Spleen (tissue), 11 donors: Measurements from ENCODE around the gene SLC16A1. TPM values are rescaled to one million over a fixed set of nuclear protein-coding genes. Genes with fewer than 3 reads are reported as not detected.
"Not testable (repeated sequence)": the region's sequence is repeated elsewhere in the genome, so short reads cannot be mapped to it uniquely, and the experiment has no call there.

Source experiments
- DNase-seq: peaks from one replicate; pipeline ENCODE4 v3.0.0-alpha.2; 2020
- H3K27ac ChIP-seq, 8 donors: fragments of 200-600 bp; sonication (generic) in 7 of 8; 1 replicate in 4 of 8; 2 replicates in 4 of 8; pipeline versions ENCODE4 v1.5.0 to v1.8.0; 2016 to 2021; ENCODE audit warnings: inconsistent platforms in 4 of 8, mild to moderate bottlenecking in 4 of 8, moderate library complexity in 1 of 8
- H3K27me3 ChIP-seq, 7 donors: fragments of 200-600 bp; sonication (generic) in 6 of 7; replicated peaks in 1 of 7; 1 replicate in 4 of 7; 2 replicates in 3 of 7; pipeline versions ENCODE4 v1.5.0 to v1.8.0; 2016 to 2021; ENCODE audit warnings: inconsistent platforms in 3 of 7, mild to moderate bottlenecking in 1 of 7
- H3K36me3 ChIP-seq, 6 donors: fragments of 200-600 bp; sonication (generic) in 5 of 6; 1 replicate in 4 of 6; 2 replicates in 2 of 6; pipeline versions ENCODE4 v1.5.0 to v1.8.0; 2016 to 2021; ENCODE audit warnings: inconsistent platforms in 2 of 6
- H3K4me1 ChIP-seq, 6 donors: fragments of 200-600 bp; sonication (generic) in 5 of 6; 1 replicate in 3 of 6; 2 replicates in 3 of 6; pipeline versions ENCODE4 v1.5.0 to v1.8.0; 2016 to 2021; ENCODE audit warnings: inconsistent platforms in 3 of 6
- H3K4me3 ChIP-seq, 8 donors: fragments of 200-600 bp; sonication (generic) in 7 of 8; 1 replicate in 4 of 8; 2 replicates in 4 of 8; pipeline versions ENCODE4 v1.5.0 to v1.8.0; 2016 to 2021; ENCODE audit warnings: inconsistent platforms in 4 of 8, mild to moderate bottlenecking in 4 of 8, moderate library complexity in 2 of 8
- H3K9me3 ChIP-seq, 8 donors: fragments of 200-600 bp; sonication (generic) in 7 of 8; 1 replicate in 4 of 8; 2 replicates in 4 of 8; pipeline versions ENCODE4 v1.5.0 to v1.8.0; 2016 to 2021; ENCODE audit warnings: inconsistent platforms in 4 of 8
- POLR2A ChIP-seq, 3 donors: fragments of 450-650 bp; IDR thresholded peaks; one replicate each; pipeline ENCODE4 v1.5.1; 2017; ENCODE audit warnings: antibody characterized with exemption in 3 of 3, mild to moderate bottlenecking in 1 of 3
- POLR2AphosphoS5 ChIP-seq, 3 donors: sonication (generic); formaldehyde crosslinking; IDR thresholded peaks; one replicate each; pipeline ENCODE4 v1.5.1; 2017; ENCODE audit warnings: antibody characterized with exemption in 3 of 3
- WGBS, 5 donors: extraction: QIAGEN DNeasy Blood & Tissue Kit in 3 of 5; methylation state at CpG; one replicate each; pipeline versions ENCODE4 v1.1.5 to v1.1.7; 2013 to 2018; 5-methylcytosine and 5-hydroxymethylcytosine counted together
- intact Hi-C: fragments of 100-400 bp; cut with DNase I; formaldehyde crosslinking; loops from one replicate; pipeline ENCODE4 v1.15.0; 2023; ENCODE audit warnings: low total_unique reads
- polyA plus RNA-seq, 3 donors: library from polyadenylated mRNA; stranded (reverse); fragments of 200-250 nt; gene quantifications; one replicate each; pipeline ENCODE4 v1.2.1, GENCODE V29; 2013
- total RNA-seq, 7 donors: library from RNA; depleted of rRNA in 3 of 7; stranded (reverse); fragments of >200 nt in 3 of 7; fragmentation: NEBNext Ultra II Directional in 4 of 7; extraction: Animal tissue kit (Norgen Biotek cat#: 25700) in 4 of 7; gene quantifications; one replicate each; pipeline versions ENCODE4 v1.1.0 to v1.2.1, GENCODE V29; 2016 to 2021
- TF ChIP-seq, protein P1 (sequence below), 11 experiments: fragments of 200-600 bp in 7 of 11; fragments of 450-650 bp in 4 of 11; sonication (generic) in 4 of 11; IDR thresholded peaks in 8 of 11; conservative IDR thresholded peaks in 3 of 11; 1 replicate in 7 of 11; 2 replicates in 4 of 11; pipeline versions ENCODE4 v1.4.0 to v1.8.0; 2016 to 2021; ENCODE audit warnings: antibody characterized with exemption in 11 of 11, inconsistent platforms in 4 of 11, mild to moderate bottlenecking in 1 of 11
- donor health status: healthy with polysubstance abuse.
- donor health status: DM: no; HTN: no; CAD: no; lungs with moderate emphysema.
- donor health status: DM: no; HTN: no; CAD: no.
- donor health status: Bipolar disorder and iron deficiency.
- donor health status: healthy.
- donor health status: DM: no; HTN: no; CAD: no.
- donor health status: DM: yes; HTN: yes; CAD: no.

The SLC16A1 gene
- total and polyA plus RNA-seq, 10 donors = 2.9 to 24.6 (median 18.2) TPM

DNA sequence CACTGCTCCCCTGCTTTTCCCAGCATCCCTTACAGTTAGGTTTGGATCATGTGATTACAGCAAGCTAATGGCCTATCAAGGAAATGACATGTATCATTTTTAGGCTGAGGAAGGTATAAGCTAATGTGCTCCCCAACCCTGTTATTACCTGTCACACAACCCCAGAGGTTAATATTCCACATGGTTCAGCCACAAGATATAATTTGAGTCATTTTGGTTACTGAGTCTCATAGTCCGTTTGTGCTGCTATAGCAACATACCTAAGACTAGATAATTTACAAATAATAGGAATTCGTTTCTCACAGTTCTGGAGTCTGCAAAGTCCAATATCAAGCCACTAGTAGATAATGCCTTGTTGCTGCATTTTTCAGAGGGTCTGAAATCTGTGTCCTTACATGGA is 29.1 kb upstream of the SLC16A1 start:
- Histone ChIP-seq H3K9me3 (no peaks in the 10 kb centered on the region), H3K27me3 (no peaks in the 10 kb centered on the region), H3K4me3 (no peak overlapping the region), H3K36me3 (peaks cover 0 to 6% (median 0%) of the 10 kb centered on the region in 6 donors), H3K4me1 (peaks cover 10 to 36% (median 16%) of the 10 kb centered on the region in 6 donors), H3K27ac (no peak overlapping the region)
- DNase-seq = no peak
- TF ChIP-seq POLR2A (IDR thresholded peaks at IDR 0.05) (no peak), POLR2AphosphoS5 (IDR thresholded peaks at IDR 0.05) (no peak)
- TF ChIP-seq, protein P1, sequence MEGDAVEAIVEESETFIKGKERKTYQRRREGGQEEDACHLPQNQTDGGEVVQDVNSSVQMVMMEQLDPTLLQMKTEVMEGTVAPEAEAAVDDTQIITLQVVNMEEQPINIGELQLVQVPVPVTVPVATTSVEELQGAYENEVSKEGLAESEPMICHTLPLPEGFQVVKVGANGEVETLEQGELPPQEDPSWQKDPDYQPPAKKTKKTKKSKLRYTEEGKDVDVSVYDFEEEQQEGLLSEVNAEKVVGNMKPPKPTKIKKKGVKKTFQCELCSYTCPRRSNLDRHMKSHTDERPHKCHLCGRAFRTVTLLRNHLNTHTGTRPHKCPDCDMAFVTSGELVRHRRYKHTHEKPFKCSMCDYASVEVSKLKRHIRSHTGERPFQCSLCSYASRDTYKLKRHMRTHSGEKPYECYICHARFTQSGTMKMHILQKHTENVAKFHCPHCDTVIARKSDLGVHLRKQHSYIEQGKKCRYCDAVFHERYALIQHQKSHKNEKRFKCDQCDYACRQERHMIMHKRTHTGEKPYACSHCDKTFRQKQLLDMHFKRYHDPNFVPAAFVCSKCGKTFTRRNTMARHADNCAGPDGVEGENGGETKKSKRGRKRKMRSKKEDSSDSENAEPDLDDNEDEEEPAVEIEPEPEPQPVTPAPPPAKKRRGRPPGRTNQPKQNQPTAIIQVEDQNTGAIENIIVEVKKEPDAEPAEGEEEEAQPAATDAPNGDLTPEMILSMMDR (IDR thresholded peaks at IDR 0.05 in 8 of 11, conservative IDR thresholded peaks at IDR 0.05 in 3 of 11) = no peak
- intact Hi-C loops = no loop called here
- 80 to 95% (median 87%) methylated on average over 2 of the region's 2 CpGs for WGBS, 5 donors

DNA sequence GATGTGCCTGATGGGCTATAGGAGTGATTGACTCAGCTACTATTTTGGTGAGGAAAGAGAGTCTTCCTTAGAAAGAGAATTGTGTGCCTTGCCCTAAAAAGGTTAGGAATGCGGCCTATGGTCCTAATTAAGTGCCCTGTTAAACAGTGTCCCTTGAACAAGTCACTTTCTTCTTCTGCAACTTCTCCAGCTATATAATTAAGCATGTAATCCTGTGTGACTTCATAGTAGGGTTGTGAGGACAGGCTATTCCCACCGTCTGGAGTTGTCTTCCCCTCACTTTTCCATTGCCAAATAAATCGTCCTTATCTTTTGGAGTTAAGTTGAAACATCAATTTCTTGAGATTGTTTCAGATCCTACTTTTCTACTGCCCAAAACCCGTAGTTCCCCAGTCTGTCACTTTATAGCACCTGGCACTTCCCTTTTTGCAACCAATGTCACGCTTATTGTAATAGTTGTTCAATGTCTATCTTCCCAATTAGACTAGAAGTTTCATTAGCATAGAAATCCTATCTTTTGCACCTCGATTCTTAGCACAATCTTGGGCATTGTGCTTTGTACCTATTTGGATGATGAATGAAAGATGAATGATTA is 27.6 kb upstream of the SLC16A1 start:
- Histone ChIP-seq H3K27ac (peak overlapping the region in 6 of 8 donors; percentile 16 to 64 (median 44)), H3K27me3 (no peaks in the 10 kb centered on the region), H3K4me1 (peaks cover 10 to 36% (median 16%) of the 10 kb centered on the region in 6 donors), H3K36me3 (peaks cover 0 to 6% (median 0%) of the 10 kb centered on the region in 6 donors), H3K4me3 (no peak overlapping the region), H3K9me3 (no peaks in the 10 kb centered on the region)
- no peak for TF ChIP-seq POLR2AphosphoS5 (IDR thresholded peaks at IDR 0.05)
- TF ChIP-seq, protein P1 (IDR thresholded peaks at IDR 0.05 in 8 of 11, conservative IDR thresholded peaks at IDR 0.05 in 3 of 11) = no peak
- no peak for TF ChIP-seq POLR2A (IDR thresholded peaks at IDR 0.05)
- 53 to 59% (median 55%) methylated on average over 6 of the region's 6 CpGs for WGBS, 5 donors
- DNase-seq = no peak
- intact Hi-C loops = no loop called here

DNA sequence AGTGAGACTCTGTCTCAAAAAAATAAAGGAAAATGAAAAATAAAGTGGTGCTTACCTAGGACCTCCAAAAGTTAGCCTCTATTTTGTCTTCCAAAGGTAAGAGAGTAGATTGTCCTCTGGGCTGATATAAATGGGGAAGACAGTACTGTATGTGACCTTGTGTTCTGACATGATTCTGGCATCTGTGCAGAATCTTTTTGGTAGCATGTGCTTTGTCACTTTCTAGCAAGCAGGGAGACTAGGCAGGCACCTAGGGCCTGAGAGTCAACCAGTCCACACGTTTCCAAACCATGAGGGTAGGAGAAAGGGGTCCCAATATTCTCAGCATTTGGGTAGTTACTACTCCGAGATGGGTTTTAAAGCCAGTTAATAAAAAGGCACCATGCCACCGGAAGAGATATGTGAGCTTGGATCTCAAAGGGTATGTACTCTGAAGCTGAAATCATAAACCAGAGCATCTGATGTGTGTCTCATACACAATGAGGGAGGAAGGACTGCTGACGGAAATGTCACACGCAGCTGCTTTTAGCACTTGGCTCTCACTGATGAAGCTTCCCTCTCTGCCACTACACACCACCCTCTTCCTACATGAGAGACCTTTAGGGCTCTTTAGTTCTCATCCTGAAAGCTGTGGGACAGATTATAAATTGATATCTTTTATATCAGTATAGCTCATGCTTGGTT is 27.0 kb upstream of the SLC16A1 start:
- no peak for DNase-seq
- 55 to 67% (median 61%) methylated on average over 5 of the region's 5 CpGs for WGBS, 5 donors
- TF ChIP-seq, protein P1 (IDR thresholded peaks at IDR 0.05 in 8 of 11, conservative IDR thresholded peaks at IDR 0.05 in 3 of 11) = no peak
- TF ChIP-seq POLR2AphosphoS5 (IDR thresholded peaks at IDR 0.05) (peak in 1 of 3 donors; percentile 27), POLR2A (IDR thresholded peaks at IDR 0.05) (no peak)
- Histone ChIP-seq H3K4me1 (peaks cover 10 to 36% (median 16%) of the 10 kb centered on the region in 6 donors), H3K27ac (peak overlapping the region in 6 of 8 donors; percentile 16 to 64 (median 44)), H3K9me3 (no peaks in the 10 kb centered on the region), H3K36me3 (peaks cover 0 to 6% (median 0%) of the 10 kb centered on the region in 6 donors), H3K4me3 (no peak overlapping the region), H3K27me3 (no peaks in the 10 kb centered on the region)
- intact Hi-C loops = no loop called here

DNA sequence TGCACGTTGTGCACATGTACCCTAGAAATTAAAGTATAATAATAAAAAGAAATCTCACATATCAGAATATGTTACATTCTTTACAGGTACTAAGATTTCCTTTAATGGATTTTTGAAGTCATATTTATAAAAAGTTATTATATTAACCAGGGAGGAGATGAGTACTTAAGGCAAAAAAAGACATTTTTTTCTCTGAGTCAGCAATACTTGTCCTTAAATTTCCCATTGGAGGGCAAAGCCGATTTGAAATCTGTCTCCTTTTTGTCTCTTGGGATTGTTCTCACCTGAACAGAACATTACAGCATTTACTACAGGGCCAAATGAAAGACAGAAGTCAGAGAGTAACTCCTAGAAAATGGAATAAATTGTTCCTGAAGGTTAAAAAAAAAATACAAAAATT is 26.3 kb upstream of the SLC16A1 start:
- intact Hi-C loops = no loop called here
- TF ChIP-seq, protein P1 (IDR thresholded peaks at IDR 0.05 in 8 of 11, conservative IDR thresholded peaks at IDR 0.05 in 3 of 11) = no peak
- no peak for TF ChIP-seq POLR2AphosphoS5 (IDR thresholded peaks at IDR 0.05)
- no peak for TF ChIP-seq POLR2A (IDR thresholded peaks at IDR 0.05)
- H3K4me1 ChIP-seq = peaks cover 10 to 36% (median 16%) of the 10 kb centered on the region in 6 donors
- 89 to 97% (median 93%) methylated on average over 2 of the region's 2 CpGs for WGBS, 5 donors
- H3K36me3 ChIP-seq = peaks cover 0 to 6% (median 0%) of the 10 kb centered on the region in 6 donors
- no peaks in the 10 kb centered on the region for H3K27me3 ChIP-seq
- no peak overlapping the region for H3K4me3 ChIP-seq
- peak overlapping the region in 3 of 8 donors; percentile 16 to 64 (median 63) for H3K27ac ChIP-seq
- no peaks in the 10 kb centered on the region for H3K9me3 ChIP-seq
- DNase-seq = no peak

DNA sequence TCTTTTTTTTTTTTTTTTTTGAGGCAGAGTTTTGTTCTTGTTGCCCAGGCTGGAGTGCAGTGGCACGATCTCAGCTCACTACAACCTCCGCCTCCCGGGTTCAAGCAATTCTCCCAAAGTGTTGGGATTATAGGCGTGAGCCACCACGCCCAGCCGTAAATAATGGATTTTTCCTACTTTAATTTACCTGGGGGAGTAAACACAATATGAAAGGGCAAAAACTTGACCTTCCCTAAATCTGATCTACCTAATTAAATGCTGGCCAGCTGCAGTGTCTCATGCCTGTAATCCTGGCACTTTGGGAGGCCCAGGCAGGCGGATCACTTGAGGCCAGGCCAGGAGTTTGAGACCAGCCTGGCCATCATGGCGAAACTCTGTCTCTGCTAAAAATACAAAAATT is 25.8 kb upstream of the SLC16A1 start:
- peaks cover 10 to 36% (median 16%) of the 10 kb centered on the region in 6 donors for H3K4me1 ChIP-seq
- H3K27ac ChIP-seq = peak overlapping the region in 2 of 8 donors; percentile 2 to 39
- H3K27me3 ChIP-seq, intact Hi-C loops, DNase-seq, H3K9me3 ChIP-seq, H3K36me3 ChIP-seq, H3K4me3 ChIP-seq: not testable (repeated sequence)
- WGBS, 5 donors = 92 to 97% (median 96%) methylated on average over 8 of the region's 8 CpGs
